SU-DHL-6 (cell line): ENCODE measurements around the gene IL36RN.

ENCODE experiments used
- CTCF ChIP-seq: fragments of 200-600 bp; sonication (generic); IDR thresholded peaks from one replicate; pipeline ENCODE4 v1.5.1; 2017; ENCODE audit warnings: antibody characterized with exemption, mild to moderate bottlenecking, low read length, moderate library complexity; ENCODE audit not compliant: insufficient read depth, poor library complexity, severe bottlenecking
- EZH2phosphoT487 ChIP-seq: fragments of 200-600 bp; sonication (generic), shearing (Covaris generic); conservative IDR thresholded peaks from 2 replicates; pipeline ENCODE4 v1.6.1; 2018; ENCODE audit warnings: mild to moderate bottlenecking, antibody characterized with exemption, low read length, moderate library complexity, mixed read lengths

- TF ChIP-seq CTCF = no peak
- TF ChIP-seq EZH2phosphoT487 = no peak
Observed at GRCh38 chr2:113111121-113111520, 52.1 kb downstream of the IL36RN start.
